Gastrocnemius medialis (tissue), 4 donors: Measurements from ENCODE around the gene INAFM2. TPM values are rescaled to one million over a fixed set of nuclear protein-coding genes. Genes with fewer than 3 reads are reported as not detected.

Experiments used
- ATAC-seq, 2 donors: fragments of 150-250 bp; one replicate each; pipeline ENCODE4 v1.9.1; 2016
- DNase-seq, 2 donors: peaks; one replicate each; pipeline ENCODE4 v3.0.0-alpha.2; 2019
- H3K27ac ChIP-seq, 4 donors: fragments of 200-600 bp; sonication (generic); 1 replicate in 1 of 4; 2 replicates in 3 of 4; pipeline ENCODE4 v1.5.1; 2016 to 2018; ENCODE audit warnings: mild to moderate bottlenecking in 2 of 4, moderate library complexity in 1 of 4
- H3K27me3 ChIP-seq, 3 donors: fragments of 200-600 bp; sonication (generic) in 2 of 3; 1 replicate in 1 of 3; 2 replicates in 2 of 3; pipeline versions ENCODE4 v1.5.1 to v1.6.0; 2016 to 2019; ENCODE audit warnings: mild to moderate bottlenecking in 1 of 3, moderate library complexity in 1 of 3
- H3K36me3 ChIP-seq, 2 donors: fragments of 200-600 bp; sonication (generic) in 1 of 2; one replicate each; pipeline ENCODE4 v1.5.1; 2017 to 2018
- H3K4me1 ChIP-seq, 2 donors: fragments of 200-600 bp; sonication (generic) in 1 of 2; one replicate each; pipeline ENCODE4 v1.5.1; 2016 to 2017; ENCODE audit warnings: mild to moderate bottlenecking in 2 of 2
- H3K4me3 ChIP-seq, 4 donors: fragments of 200-600 bp; sonication (generic) in 3 of 4; 1 replicate in 1 of 4; 2 replicates in 3 of 4; pipeline ENCODE4 v1.5.1; 2016 to 2019; ENCODE audit warnings: mild to moderate bottlenecking in 2 of 4
- H3K9me3 ChIP-seq, 3 donors: fragments of 200-600 bp; sonication (generic) in 2 of 3; 1 replicate in 1 of 3; 2 replicates in 2 of 3; pipeline ENCODE4 v1.5.1; 2016 to 2019
- CTCF ChIP-seq, 5 experiments: fragments of 450-650 bp in 3 of 5; fragments of 200-600 bp in 2 of 5; sonication (generic) in 2 of 5; IDR thresholded peaks in 4 of 5; conservative IDR thresholded peaks in 1 of 5; 1 replicate in 4 of 5; 2 replicates in 1 of 5; pipeline ENCODE4 v1.5.1; 2016 to 2019; ENCODE audit warnings: antibody characterized with exemption in 5 of 5, mild to moderate bottlenecking in 3 of 5, moderate library complexity in 3 of 5
- POLR2A ChIP-seq, 2 donors: fragments of 450-650 bp; IDR thresholded peaks; one replicate each; pipeline ENCODE4 v1.6.1; 2017; ENCODE audit warnings: antibody characterized with exemption in 2 of 2, mild to moderate bottlenecking in 2 of 2, moderate library complexity in 2 of 2
- in situ Hi-C, 4 donors: fragments of 200-750 bp; cut with MboI; loops; one replicate each; pipeline versions ENCODE4 v1.15.0 to v1.8.0; 2017; ENCODE audit warnings: low sequenced_read_pairs in 4 of 4
- intact Hi-C: fragments of 100-400 bp; cut with DNase I; formaldehyde crosslinking; loops from one replicate; pipeline ENCODE4 v1.15.1; 2023; ENCODE audit warnings: low total_unique reads
- total RNA-seq, 4 donors: library from RNA; depleted of rRNA; stranded (reverse); fragments of >200 nt; gene quantifications; one replicate each; pipeline versions ENCODE4 v1.1.0 to v1.2.3, GENCODE V29; 2016

Gene INAFM2
- total RNA-seq, 4 donors from 2014 or later: 17.2 to 28.1 (median 17.7) TPM

GRCh38 chr15:40342416-40343320 is 19.2 kb downstream of the INAFM2 start:
- in situ Hi-C loops: loop anchor here in 1 of 4 donors (10.0 kb wide), 1 partner anchor 82 kb away; no protein-coding TSS in a partner anchor
- no peak for DNase-seq
- H3K4me1 ChIP-seq: peaks cover 40 to 45% of the 10 kb centered on the region in 2 donors
- no peak for ATAC-seq
- no peaks in the 10 kb centered on the region for H3K27me3 ChIP-seq
- H3K27ac ChIP-seq: peak overlapping the region; percentile 98 to 100 (median 99)
- no peaks in the 10 kb centered on the region for H3K9me3 ChIP-seq
- TF ChIP-seq POLR2A (IDR thresholded peaks at IDR 0.05): no peak
- no peak for TF ChIP-seq CTCF (IDR thresholded peaks at IDR 0.05 in 4 of 5, conservative IDR thresholded peaks at IDR 0.05 in 1 of 5)
- no peak overlapping the region for H3K4me3 ChIP-seq
- H3K36me3 ChIP-seq: no peaks in the 10 kb centered on the region
- intact Hi-C loops: loop anchor here (5.0 kb wide), 1 partner anchor 40 kb away; the partner anchor contains the start of gene KNSTRN

- Histone ChIP-seq H3K36me3 (no peaks in the 10 kb centered on the region), H3K9me3 (no peaks in the 10 kb centered on the region), H3K4me3 (no peak overlapping the region), H3K4me1 (peaks cover 31 to 37% of the 10 kb centered on the region in 2 donors), H3K27me3 (no peaks in the 10 kb centered on the region), H3K27ac (peak overlapping the region; percentile 28 to 99 (median 46))
- ATAC-seq (no peak), DNase-seq (no peak)
- intact Hi-C loops (loop anchor here (5.0 kb wide), 1 partner anchor 39 kb away; the partner anchor contains the start of gene KNSTRN), in situ Hi-C loops (loop anchor here in 1 of 4 donors (10.0 kb wide), 1 partner anchor 81 kb away; no protein-coding TSS in a partner anchor)
- no peak for TF ChIP-seq CTCF (IDR thresholded peaks at IDR 0.05 in 4 of 5, conservative IDR thresholded peaks at IDR 0.05 in 1 of 5)
- no peak for TF ChIP-seq POLR2A (IDR thresholded peaks at IDR 0.05)
These were observed 20.0 kb downstream of the INAFM2 start for GRCh38 chr15:40343512-40343911.

GRCh38 chr15:40344217-40344616 is 20.7 kb downstream of the INAFM2 start:
- intact Hi-C loops: loop anchor here (1.0 to 5.0 kb wide), 2 partner anchors 38 to 78 kb away; partner anchors contain the start of gene KNSTRN
- no peak for DNase-seq
- H3K27ac ChIP-seq: peak overlapping the region in 2 of 4 donors; percentile 34 to 42

GRCh38 chr15:40344631-40345120 is 21.2 kb downstream of the INAFM2 start:
- Histone ChIP-seq H3K27ac (no peak overlapping the region), H3K9me3 (no peaks in the 10 kb centered on the region), H3K4me1 (peaks cover 19 to 25% of the 10 kb centered on the region in 2 donors), H3K4me3 (no peak overlapping the region), H3K36me3 (no peaks in the 10 kb centered on the region), H3K27me3 (no peaks in the 10 kb centered on the region)
- in situ Hi-C loops (loop anchor here in 1 of 4 donors (10.0 kb wide), 1 partner anchor 80 kb away; no protein-coding TSS in a partner anchor), intact Hi-C loops (loop anchor here (1.0 to 5.0 kb wide), 3 partner anchors 23 to 78 kb away; partner anchors contain the start of gene KNSTRN)
- TF ChIP-seq CTCF (IDR thresholded peaks at IDR 0.05 in 4 of 5, conservative IDR thresholded peaks at IDR 0.05 in 1 of 5) (peak; percentile 61 to 85 (median 75)), POLR2A (IDR thresholded peaks at IDR 0.05) (no peak)
- no peak for ATAC-seq
- peak in 1 of 2 donors; percentile 53 for DNase-seq

More at GRCh38 chr15:40344217-40344616, 20.7 kb downstream of the INAFM2 start:
- no peak for TF ChIP-seq POLR2A (IDR thresholded peaks at IDR 0.05)
- no peak for TF ChIP-seq CTCF (IDR thresholded peaks at IDR 0.05 in 4 of 5, conservative IDR thresholded peaks at IDR 0.05 in 1 of 5)
- H3K36me3 ChIP-seq: no peaks in the 10 kb centered on the region
- no peak for ATAC-seq
- no peaks in the 10 kb centered on the region for H3K27me3 ChIP-seq
- no peak overlapping the region for H3K4me3 ChIP-seq
- H3K4me1 ChIP-seq: peaks cover 24 to 30% of the 10 kb centered on the region in 2 donors
- no peaks in the 10 kb centered on the region for H3K9me3 ChIP-seq
- in situ Hi-C loops: loop anchor here in 1 of 4 donors (10.0 kb wide), 1 partner anchor 81 kb away; no protein-coding TSS in a partner anchor
